IPS DF 6.9 (cell line): ENCODE data around the gene GRK2.
"Not testable (repeated sequence)": the region's sequence is repeated elsewhere in the genome, so short reads cannot be mapped to it uniquely, and the experiment has no call there.

Experiments used
- DNase-seq: peaks from one replicate; pipeline ENCODE4 v3.0.0-alpha.2; 2013; ENCODE audit warnings: low read depth, low spot score
- H3K27ac ChIP-seq: one replicate; pipeline ENCODE4 v1.5.1; 2013; ENCODE audit warnings: low read length, control low read depth
- H3K27me3 ChIP-seq: 2 replicates; pipeline ENCODE4 v1.6.1; 2013; ENCODE audit warnings: mild to moderate bottlenecking, low read length; ENCODE audit not compliant: control insufficient read depth, insufficient read depth
- H3K36me3 ChIP-seq: 2 replicates; pipeline ENCODE4 v1.6.1; 2013; ENCODE audit warnings: low read length; ENCODE audit not compliant: control insufficient read depth, insufficient read depth
- H3K4me1 ChIP-seq: 2 replicates; pipeline ENCODE4 v1.6.1; 2013; ENCODE audit warnings: low read length; ENCODE audit not compliant: control insufficient read depth, insufficient read depth
- H3K4me3 ChIP-seq: 2 replicates; pipeline ENCODE4 v1.5.1; 2013; ENCODE audit warnings: mild to moderate bottlenecking, low read length
- H3K9me3 ChIP-seq: 2 replicates; pipeline ENCODE4 v1.6.1; 2013; ENCODE audit warnings: low read length, inconsistent platforms; ENCODE audit not compliant: control insufficient read depth, insufficient read depth
- WGBS: extraction: QIAGEN DNeasy Blood & Tissue Kit; methylation state at CpG from one replicate; pipeline ENCODE4 v1.1.7; 2013; ENCODE audit warnings: mixed read lengths, missing lambda C conversion rate; ENCODE audit not compliant: insufficient read length, insufficient coverage; 5-methylcytosine and 5-hydroxymethylcytosine counted together

The GRK2 gene

DNA sequence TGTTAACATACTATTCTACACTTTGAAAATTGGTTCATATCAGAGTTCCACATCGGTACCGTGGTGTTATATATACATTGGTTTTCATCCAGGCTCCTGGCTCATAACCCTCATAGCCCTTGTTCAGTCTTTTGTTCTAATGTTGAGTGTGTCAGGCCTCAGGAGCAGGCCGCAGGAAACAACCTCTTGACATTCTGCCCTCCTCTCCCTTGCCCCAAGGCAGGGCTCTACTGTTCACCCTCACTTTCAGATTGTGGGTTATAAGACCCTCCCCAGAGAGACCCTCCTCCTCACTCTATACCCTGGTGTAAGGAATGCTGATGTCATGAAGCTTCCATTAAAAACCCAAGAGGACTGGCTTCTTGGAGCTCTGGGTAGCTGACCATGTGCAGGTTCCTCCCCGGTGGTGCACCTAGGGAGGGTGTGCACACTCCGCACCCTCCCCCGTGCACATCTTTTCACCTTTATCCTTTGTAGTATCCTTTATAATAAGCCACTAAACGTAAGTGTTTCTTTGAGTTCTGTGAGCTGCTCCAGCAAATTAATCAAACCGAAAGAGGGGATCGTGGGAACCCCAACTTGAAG is 49.1 kb downstream of the GRK2 start:
- Histone ChIP-seq H3K27ac (no peak overlapping the region), H3K4me1 (no peaks in the 10 kb centered on the region), H3K36me3 (no peaks in the 10 kb centered on the region; the same call in 1 of the 2 replicates), H3K4me3 (no peak overlapping the region), H3K9me3 (no peaks in the 10 kb centered on the region), H3K27me3 (peaks cover 10% of the 10 kb centered on the region; the same call in 1 of the 2 replicates)
- WGBS, result no CpG with 5 or more reads among the region's 9 CpGs
- DNase-seq, result no peak

DNA sequence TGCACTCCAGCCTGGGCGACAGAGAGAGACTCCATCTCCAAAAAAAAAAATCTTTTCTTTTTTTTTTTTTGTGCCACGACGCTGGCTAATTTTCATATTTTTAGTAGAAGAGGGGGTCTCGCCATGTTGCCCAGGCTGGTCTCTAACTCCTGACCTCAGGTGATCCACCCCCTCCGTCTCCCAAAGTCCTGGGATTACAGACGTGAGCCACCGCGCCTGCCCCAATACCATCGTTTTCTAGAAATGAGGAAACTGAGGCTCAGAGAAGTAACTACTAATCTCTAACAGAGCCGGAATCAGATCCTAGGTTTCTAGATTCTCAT is 50.6 kb downstream of the GRK2 start:
- Histone ChIP-seq H3K4me1 (no peaks in the 10 kb centered on the region), H3K36me3 (no peaks in the 10 kb centered on the region), H3K4me3 (peak overlapping the region; percentile 62; the same call in 1 of the 2 replicates), H3K27me3 (peaks cover 10% of the 10 kb centered on the region; the same call in 1 of the 2 replicates), H3K9me3 (no peaks in the 10 kb centered on the region), H3K27ac (no peak overlapping the region)
- DNase-seq, result no peak
- WGBS, result no CpG with 5 or more reads among the region's 10 CpGs

DNA sequence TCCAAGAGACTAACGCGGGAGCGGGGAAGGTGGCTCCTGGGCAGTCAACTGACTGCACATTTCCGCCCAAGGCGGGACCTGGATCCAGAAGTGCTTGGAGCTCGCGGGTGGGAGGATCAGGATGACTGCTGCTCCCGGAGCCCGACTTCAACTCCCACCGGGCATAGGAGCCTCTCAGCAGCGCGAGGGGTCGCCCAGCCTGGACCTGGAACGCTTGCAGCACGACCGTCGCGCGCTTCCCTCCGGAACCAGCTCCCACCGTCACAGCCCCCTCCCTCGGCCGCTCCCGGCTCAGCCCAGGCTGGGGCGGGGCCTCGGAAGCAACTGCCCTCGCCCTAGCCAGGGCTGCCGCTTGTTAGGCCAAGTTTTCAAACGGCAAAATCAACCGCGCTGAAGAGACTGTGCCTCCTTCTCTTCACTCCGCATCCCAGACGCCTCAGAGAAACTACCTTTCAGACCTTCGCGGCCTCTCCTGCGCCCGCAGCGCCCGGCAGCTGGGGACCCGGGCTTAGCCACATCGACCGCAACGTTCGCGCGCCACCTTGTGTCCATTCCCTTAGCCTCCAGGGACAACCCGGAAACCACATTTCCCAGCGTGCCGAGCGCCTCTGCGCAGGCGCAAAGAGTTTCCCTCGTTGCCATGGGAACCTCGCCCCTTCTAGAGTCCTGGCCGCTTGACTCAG is 51.1 kb downstream of the GRK2 start:
- no CpG with 5 or more reads among the region's 55 CpGs for WGBS
- Histone ChIP-seq H3K36me3 (no peaks in the 10 kb centered on the region), H3K4me1 (no peaks in the 10 kb centered on the region), H3K9me3 (no peaks in the 10 kb centered on the region), H3K4me3 (peak overlapping the region; percentile 62; the same call in 1 of the 2 replicates), H3K27ac (no peak overlapping the region), H3K27me3 (peaks cover 10% of the 10 kb centered on the region; the same call in 1 of the 2 replicates)
- DNase-seq, result peak; percentile 97

DNA sequence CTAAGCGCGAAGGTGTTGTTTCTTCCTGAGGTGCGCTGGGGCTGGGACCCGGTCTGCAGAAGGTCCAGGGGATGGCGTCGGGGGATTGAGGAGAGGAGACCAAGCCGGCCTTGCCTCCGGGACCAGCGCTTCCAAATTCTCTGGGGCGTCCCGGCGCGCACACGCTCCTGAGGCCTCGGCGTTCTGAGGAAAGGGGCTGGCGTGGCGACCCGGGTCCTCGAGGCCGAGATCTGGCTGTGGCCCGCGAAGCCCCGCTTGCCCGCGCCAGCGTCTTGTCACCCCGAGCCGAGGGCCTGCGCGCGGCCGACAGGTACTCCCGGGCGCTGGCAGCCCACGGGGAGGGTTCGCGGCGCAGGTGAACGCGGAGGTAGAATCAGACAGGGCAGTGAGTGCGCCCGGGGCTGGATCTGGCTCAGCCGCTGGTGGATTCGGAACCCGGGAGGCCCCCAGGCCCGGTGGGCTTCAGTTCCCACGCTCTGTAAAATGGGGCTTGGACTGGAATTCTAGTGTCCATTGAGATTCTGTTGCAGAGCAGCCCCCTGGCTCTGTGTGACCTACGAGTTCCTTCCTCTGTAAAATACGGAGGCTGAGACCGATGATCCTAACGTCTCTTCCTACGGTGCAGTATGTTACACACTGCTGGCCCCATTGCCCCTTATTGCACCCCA is 51.7 kb downstream of the GRK2 start:
- no peak for DNase-seq
- WGBS, result no CpG with 5 or more reads among the region's 53 CpGs
- Histone ChIP-seq H3K4me3 (peak overlapping the region; percentile 62), H3K4me1 (no peaks in the 10 kb centered on the region), H3K27me3 (peaks cover 10% of the 10 kb centered on the region; the same call in 1 of the 2 replicates), H3K27ac (no peak overlapping the region), H3K36me3 (no peaks in the 10 kb centered on the region), H3K9me3 (no peaks in the 10 kb centered on the region)

DNA sequence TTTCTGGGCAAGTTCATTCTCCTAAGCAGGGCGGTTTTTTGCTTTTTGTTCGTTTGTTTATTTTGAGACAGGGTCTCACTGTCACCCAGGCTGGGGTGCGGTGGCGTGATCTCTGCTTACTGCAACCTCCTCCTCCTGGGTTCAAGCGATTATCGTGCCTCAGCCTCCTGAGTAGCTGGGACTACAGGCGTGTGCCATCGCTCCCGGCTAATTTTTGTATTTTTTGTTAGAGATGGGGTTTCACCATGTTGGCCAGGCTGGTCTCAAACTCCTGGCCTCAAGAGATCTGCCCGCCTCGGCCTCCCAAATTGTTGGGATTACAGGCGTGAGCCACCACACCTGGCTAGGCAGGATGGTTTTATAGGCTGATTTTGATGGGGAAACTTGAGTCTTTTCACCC is 52.6 kb downstream of the GRK2 start:
- H3K4me1 ChIP-seq, H3K4me3 ChIP-seq, H3K27me3 ChIP-seq, H3K9me3 ChIP-seq, H3K36me3 ChIP-seq, DNase-seq, H3K27ac ChIP-seq: not testable (repeated sequence)
- no CpG with 5 or more reads among the region's 12 CpGs for WGBS

DNA sequence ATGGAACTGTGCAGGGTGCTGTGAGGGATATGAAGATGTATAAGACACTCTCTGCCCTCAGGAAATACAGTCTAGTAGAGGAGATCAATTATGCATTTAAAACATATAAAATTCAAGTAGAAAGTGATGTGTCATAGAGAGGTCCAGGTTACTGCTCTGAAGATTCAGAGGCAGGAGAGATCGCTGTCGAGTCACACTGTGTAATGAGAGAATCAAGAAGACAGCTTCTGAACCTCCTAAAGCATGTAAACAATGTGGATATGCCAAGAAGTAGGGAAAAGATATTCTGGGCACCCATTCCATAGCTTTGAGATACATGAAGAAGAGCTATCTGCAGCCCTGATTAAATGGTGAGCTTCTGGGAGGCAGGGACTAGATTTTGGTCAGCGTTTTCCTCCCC is 53.7 kb downstream of the GRK2 start:
- H3K36me3 ChIP-seq, result no peaks in the 10 kb centered on the region
- no peak overlapping the region for H3K27ac ChIP-seq
- H3K9me3 ChIP-seq, result no peaks in the 10 kb centered on the region
- H3K4me1 ChIP-seq, result no peaks in the 10 kb centered on the region
- DNase-seq, result no peak
- no CpG with 5 or more reads among the region's 3 CpGs for WGBS
- H3K4me3 ChIP-seq, result no peak overlapping the region
- peaks cover 10% of the 10 kb centered on the region; the same call in 1 of the 2 replicates for H3K27me3 ChIP-seq

DNA sequence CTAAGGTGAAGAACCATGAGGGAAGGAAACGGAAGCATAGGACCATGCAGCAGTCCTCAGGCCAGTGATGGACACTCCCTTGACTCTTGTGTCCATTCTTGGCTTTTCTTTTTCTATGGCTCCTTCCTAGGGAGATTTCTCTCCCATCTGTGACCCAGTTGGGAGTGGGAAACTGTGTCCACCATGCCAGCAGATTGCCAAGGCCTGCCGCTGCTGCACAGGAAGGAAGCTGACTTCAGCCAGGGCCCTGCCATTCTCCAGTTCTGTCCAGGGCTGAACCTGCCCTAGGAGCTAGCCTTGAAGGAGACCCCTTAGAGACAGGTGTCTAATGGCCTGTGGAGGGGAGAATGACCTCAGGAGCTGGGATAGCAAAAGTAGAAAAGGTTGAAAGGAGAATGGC is 54.4 kb downstream of the GRK2 start:
- DNase-seq, result no peak
- Histone ChIP-seq H3K27ac (no peak overlapping the region), H3K4me1 (no peaks in the 10 kb centered on the region), H3K9me3 (no peaks in the 10 kb centered on the region), H3K4me3 (no peak overlapping the region), H3K36me3 (no peaks in the 10 kb centered on the region), H3K27me3 (peaks cover 10% of the 10 kb centered on the region; the same call in 1 of the 2 replicates)
- whole genome bisulfite sequencing, result no CpG with 5 or more reads among the region's 2 CpGs

DNA sequence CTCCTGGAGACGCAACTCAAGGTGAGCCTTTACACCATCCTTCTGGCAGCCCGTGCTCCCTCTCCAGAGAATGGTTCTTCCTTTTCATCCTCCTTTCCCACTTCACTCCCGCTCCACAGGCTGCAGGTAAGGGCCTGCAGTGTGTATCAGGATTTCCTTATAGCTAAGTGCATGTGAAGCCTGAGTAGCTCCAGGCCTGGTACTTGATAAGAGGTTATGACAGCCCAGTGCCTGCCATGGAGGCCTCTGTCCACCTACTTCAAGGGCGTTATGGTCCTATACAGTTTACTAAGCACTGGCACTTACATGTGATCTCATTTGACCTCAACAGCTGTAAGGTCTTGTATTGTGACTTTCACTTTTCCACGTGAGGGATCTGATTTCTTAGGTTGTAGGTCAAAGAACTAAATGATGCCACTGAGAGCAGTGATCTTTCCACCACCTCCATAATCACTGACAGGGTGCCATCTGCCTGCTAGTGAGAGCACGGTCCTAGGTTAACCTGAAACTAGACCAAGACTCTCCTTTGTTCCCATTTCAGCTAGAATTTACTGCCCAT is 55.1 kb downstream of the GRK2 start:
- H3K36me3 ChIP-seq, result no peaks in the 10 kb centered on the region
- H3K27me3 ChIP-seq, result peaks cover 10% of the 10 kb centered on the region; the same call in 1 of the 2 replicates
- H3K9me3 ChIP-seq, result no peaks in the 10 kb centered on the region
- no CpG with 5 or more reads among the region's 6 CpGs for WGBS
- no peak for DNase-seq
- H3K4me1 ChIP-seq, result no peaks in the 10 kb centered on the region
- H3K27ac ChIP-seq, result no peak overlapping the region
- no peak overlapping the region for H3K4me3 ChIP-seq

DNA sequence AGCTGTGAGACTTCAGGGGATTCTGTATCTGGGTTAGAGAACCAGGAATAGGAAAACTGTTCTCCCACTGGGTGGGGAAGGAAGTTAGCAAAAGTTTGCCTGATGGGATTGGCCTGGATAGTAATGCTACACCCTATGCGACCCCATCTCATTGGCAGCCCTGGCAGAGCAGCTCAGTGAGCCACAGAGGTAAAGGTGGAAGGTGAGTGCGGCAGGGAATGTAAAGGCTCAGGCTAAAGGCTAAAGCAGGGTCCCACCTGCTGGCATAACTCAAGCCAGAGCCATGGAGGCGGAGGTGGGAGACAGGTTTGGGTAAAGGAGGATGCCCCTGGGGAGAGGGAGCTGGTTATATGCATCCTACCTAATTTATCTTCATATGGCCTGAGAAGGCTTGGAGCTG is 55.8 kb downstream of the GRK2 start:
- DNase-seq, result no peak
- Histone ChIP-seq H3K4me3 (no peak overlapping the region), H3K4me1 (no peaks in the 10 kb centered on the region), H3K9me3 (no peaks in the 10 kb centered on the region), H3K36me3 (no peaks in the 10 kb centered on the region), H3K27ac (no peak overlapping the region), H3K27me3 (peaks cover 10% of the 10 kb centered on the region; the same call in 1 of the 2 replicates)
- WGBS, result no CpG with 5 or more reads among the region's 3 CpGs

DNA sequence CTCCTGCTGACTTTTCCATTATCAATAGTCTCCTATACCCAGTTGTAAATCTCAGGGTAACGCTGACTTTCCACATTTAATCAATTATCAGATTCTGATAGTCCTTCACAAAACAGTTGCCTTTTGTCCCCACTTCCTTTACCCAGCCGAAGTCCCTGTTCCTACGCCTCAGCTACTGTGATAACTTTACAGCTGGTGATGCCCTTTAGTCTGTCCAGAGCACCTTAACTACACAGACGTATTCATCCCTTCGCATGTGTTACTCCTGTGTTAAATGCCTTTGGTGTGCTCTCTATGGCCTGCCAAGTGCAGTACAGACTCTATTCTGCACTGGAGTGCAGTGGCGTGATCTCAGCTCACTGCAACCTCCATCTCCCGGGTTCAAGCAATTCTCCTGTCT is 57.3 kb downstream of the GRK2 start:
- H3K9me3 ChIP-seq, result no peaks in the 10 kb centered on the region
- no CpG with 5 or more reads among the region's 7 CpGs for WGBS
- H3K27me3 ChIP-seq, result peaks cover 5% of the 10 kb centered on the region; the same call in 1 of the 2 replicates
- DNase-seq, result no peak
- no peak overlapping the region for H3K4me3 ChIP-seq
- no peaks in the 10 kb centered on the region for H3K36me3 ChIP-seq
- no peaks in the 10 kb centered on the region for H3K4me1 ChIP-seq
- H3K27ac ChIP-seq, result no peak overlapping the region
